ENCODE data around the gene TNFRSF18. TPM values are rescaled to one million over a fixed set of nuclear protein-coding genes. Genes with fewer than 3 reads are reported as not detected.

Gene TNFRSF18
- total RNA-seq, 1 donor from 2014 or later = not detected

GRCh38 chr1:1166642-1167397, 39.6 kb downstream of the TNFRSF18 start:
- no peak overlapping the region for H3K4me3 Mint-ChIP-seq (ENCODE audit: unreplicated experiment)
- no peak for DNase-seq (ENCODE audit: low spot score)
- H3K4me1 Mint-ChIP-seq (ENCODE audit: unreplicated experiment) = peaks cover 7% of the 10 kb centered on the region
- no peak overlapping the region for H3K27ac Mint-ChIP-seq (ENCODE audit: unreplicated experiment)
- peaks cover 7% of the 10 kb centered on the region for H3K36me3 Mint-ChIP-seq (ENCODE audit: low read depth, unreplicated experiment)
- TF ChIP-seq CTCF (IDR thresholded peaks at IDR 0.05; ENCODE audit: unreplicated experiment) = no peak
- no peaks in the 10 kb centered on the region for H3K9me3 Mint-ChIP-seq (ENCODE audit: unreplicated experiment)
- H3K27me3 Mint-ChIP-seq (ENCODE audit: unreplicated experiment) = peaks cover 9% of the 10 kb centered on the region

GRCh38 chr1:1165900-1166421, 40.4 kb downstream of the TNFRSF18 start:
- Mint-ChIP-seq H3K4me1 (ENCODE audit: unreplicated experiment) (peaks cover 7% of the 10 kb centered on the region), H3K27me3 (ENCODE audit: unreplicated experiment) (peaks cover 9% of the 10 kb centered on the region), H3K4me3 (ENCODE audit: unreplicated experiment) (no peak overlapping the region), H3K27ac (ENCODE audit: unreplicated experiment) (no peak overlapping the region), H3K9me3 (ENCODE audit: unreplicated experiment) (no peaks in the 10 kb centered on the region), H3K36me3 (ENCODE audit: low read depth, unreplicated experiment) (peaks cover 7% of the 10 kb centered on the region)
- TF ChIP-seq CTCF (IDR thresholded peaks at IDR 0.05; ENCODE audit: unreplicated experiment) = no peak
- DNase-seq (ENCODE audit: low spot score) = no peak

DNA sequence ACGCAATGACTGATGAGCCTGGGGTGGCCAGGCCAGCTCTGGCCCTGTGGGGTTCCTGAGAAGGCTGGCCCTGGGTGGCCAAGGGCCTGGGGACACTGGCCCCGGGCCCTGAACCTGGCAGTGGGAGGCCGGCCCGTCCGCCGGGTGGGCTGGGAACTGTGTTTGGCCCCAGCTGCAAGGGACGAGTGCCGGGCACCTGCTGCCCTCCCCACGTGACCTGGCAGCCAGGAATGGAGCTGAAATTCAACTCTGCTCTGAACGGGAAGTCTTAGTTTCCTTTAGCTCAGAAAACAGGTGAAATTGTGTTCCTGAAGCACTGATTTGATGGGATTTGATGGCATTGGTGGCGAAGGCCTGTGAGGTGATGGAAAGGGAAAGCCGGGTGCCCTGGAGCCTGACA, 40.9 kb downstream of the TNFRSF18 start:
- peaks cover 7% of the 10 kb centered on the region for H3K4me1 Mint-ChIP-seq (ENCODE audit: unreplicated experiment)
- DNase-seq (ENCODE audit: low spot score) = no peak
- no peaks in the 10 kb centered on the region for H3K9me3 Mint-ChIP-seq (ENCODE audit: unreplicated experiment)
- no peak for TF ChIP-seq CTCF (IDR thresholded peaks at IDR 0.05; ENCODE audit: unreplicated experiment)
- H3K36me3 Mint-ChIP-seq (ENCODE audit: low read depth, unreplicated experiment) = peaks cover 7% of the 10 kb centered on the region
- H3K27ac Mint-ChIP-seq (ENCODE audit: unreplicated experiment) = no peak overlapping the region
- H3K4me3 Mint-ChIP-seq (ENCODE audit: unreplicated experiment) = no peak overlapping the region
- H3K27me3 Mint-ChIP-seq (ENCODE audit: unreplicated experiment) = peaks cover 9% of the 10 kb centered on the region

- peaks cover 7% of the 10 kb centered on the region for H3K4me1 Mint-ChIP-seq (ENCODE audit: unreplicated experiment)
- no peak for DNase-seq (ENCODE audit: low spot score)
- H3K27ac Mint-ChIP-seq (ENCODE audit: unreplicated experiment) = no peak overlapping the region
- peaks cover 7% of the 10 kb centered on the region for H3K36me3 Mint-ChIP-seq (ENCODE audit: low read depth, unreplicated experiment)
- no peak for TF ChIP-seq CTCF (IDR thresholded peaks at IDR 0.05; ENCODE audit: unreplicated experiment)
- H3K27me3 Mint-ChIP-seq (ENCODE audit: unreplicated experiment) = peaks cover 9% of the 10 kb centered on the region
- H3K4me3 Mint-ChIP-seq (ENCODE audit: unreplicated experiment) = no peak overlapping the region
- H3K9me3 Mint-ChIP-seq (ENCODE audit: unreplicated experiment) = no peaks in the 10 kb centered on the region
Measured at GRCh38 chr1:1164701-1165451, 41.5 kb downstream of the TNFRSF18 start.

DNA sequence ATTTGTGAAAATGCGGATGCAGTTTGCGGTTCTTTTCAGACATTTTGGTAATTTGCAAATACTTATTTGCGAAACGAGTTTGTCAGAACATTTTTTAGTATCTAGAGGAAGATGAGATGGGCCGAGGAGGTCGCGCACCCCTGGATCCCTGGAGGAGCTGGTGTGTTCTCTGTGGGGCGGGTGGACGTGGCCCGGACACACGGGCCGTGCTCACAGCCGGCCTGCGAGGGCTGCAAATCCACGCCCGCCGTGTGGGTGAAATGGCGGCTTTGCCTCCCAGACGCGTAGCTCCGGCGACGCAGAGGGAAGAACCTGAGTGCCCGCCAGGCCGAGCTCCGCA, 42.1 kb downstream of the TNFRSF18 start:
- no peak for DNase-seq (ENCODE audit: low spot score)
- H3K4me3 Mint-ChIP-seq (ENCODE audit: unreplicated experiment) = peak overlapping the region; percentile 23
- peaks cover 11% of the 10 kb centered on the region for H3K27me3 Mint-ChIP-seq (ENCODE audit: unreplicated experiment)
- no peak overlapping the region for H3K27ac Mint-ChIP-seq (ENCODE audit: unreplicated experiment)
- peaks cover 7% of the 10 kb centered on the region for H3K4me1 Mint-ChIP-seq (ENCODE audit: unreplicated experiment)
- TF ChIP-seq CTCF (IDR thresholded peaks at IDR 0.05; ENCODE audit: unreplicated experiment) = no peak
- H3K36me3 Mint-ChIP-seq (ENCODE audit: low read depth, unreplicated experiment) = peaks cover 7% of the 10 kb centered on the region
- no peaks in the 10 kb centered on the region for H3K9me3 Mint-ChIP-seq (ENCODE audit: unreplicated experiment)

All from endothelial cell (in vitro differentiated cells).